ENCODE results near the gene POFUT1. TPM values are rescaled to one million over a fixed set of nuclear protein-coding genes. Genes with fewer than 3 reads are reported as not detected.
"Not testable (repeated sequence)": the region's sequence is repeated elsewhere in the genome, so short reads cannot be mapped to it uniquely, and the experiment has no call there.

Gene POFUT1
- total RNA-seq, 2 experiments from 2014 or later, result 64.0 to 65.7 TPM

DNA sequence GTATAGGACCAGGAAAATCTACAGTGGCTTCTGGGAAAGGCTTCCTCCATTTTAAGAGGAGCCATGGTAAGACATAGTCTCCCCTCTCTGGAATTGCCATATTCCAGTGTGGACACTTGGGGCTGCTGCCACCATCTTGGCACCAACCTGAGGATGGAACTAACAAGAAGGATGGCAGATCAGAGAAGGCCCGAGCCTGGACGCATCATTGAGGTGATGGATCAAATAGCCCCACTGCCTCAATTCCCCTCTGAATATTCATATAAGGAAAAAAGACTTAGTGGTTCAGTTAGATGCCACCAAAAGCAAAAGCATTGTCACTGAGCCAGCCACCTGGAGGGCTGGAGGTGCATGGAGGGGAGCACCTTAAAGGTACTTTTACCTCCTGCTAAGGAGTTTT lies 26.1 kb upstream of the POFUT1 start:
- H3K4me1 Mint-ChIP-seq, result peaks cover 3% of the 10 kb centered on the region
- no peak overlapping the region for H3K27ac Mint-ChIP-seq
- no peaks in the 10 kb centered on the region for H3K9me3 Mint-ChIP-seq
- no peaks in the 10 kb centered on the region for H3K36me3 Mint-ChIP-seq
- no peak overlapping the region for H3K4me3 Mint-ChIP-seq
- no peaks in the 10 kb centered on the region for H3K27me3 Mint-ChIP-seq
- no peak for DNase-seq

DNA sequence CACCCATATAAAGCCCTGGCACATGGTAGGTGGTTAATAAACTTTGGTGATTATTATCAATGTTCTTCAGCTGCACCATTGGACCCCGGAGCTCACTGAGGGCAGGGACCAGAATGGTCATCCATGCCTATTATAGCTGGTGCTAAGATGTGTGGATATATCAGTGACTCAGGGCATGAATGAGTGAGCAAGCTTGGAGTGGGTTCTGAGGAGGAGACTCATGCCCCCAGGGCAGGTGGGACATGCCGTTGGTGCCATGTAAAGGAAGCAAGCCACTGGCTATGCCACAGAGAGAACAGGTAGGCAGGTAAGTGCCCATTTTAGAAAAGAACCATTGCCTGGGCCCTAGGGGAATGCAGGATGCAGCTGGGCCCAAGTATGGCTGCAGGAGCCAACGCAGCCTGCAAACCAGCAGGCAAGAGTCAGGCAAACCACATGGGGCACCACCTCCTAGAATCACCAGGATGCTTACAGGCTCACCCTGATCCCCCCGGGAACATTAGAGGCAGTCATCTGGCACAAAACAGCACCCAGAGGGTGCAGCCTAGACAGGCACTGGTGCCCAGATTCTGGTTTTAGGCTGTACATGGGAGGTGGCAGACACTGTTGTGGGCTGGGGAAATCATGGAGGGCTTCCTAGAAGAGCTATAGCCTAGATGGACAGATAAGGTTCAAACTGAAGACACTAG lies 23.6 kb upstream of the POFUT1 start:
- no peaks in the 10 kb centered on the region for H3K27me3 Mint-ChIP-seq
- DNase-seq, result no peak
- no peak overlapping the region for H3K27ac Mint-ChIP-seq
- no peaks in the 10 kb centered on the region for H3K9me3 Mint-ChIP-seq
- peaks cover 5% of the 10 kb centered on the region for H3K4me1 Mint-ChIP-seq
- H3K4me3 Mint-ChIP-seq, result no peak overlapping the region
- no peaks in the 10 kb centered on the region for H3K36me3 Mint-ChIP-seq

DNA sequence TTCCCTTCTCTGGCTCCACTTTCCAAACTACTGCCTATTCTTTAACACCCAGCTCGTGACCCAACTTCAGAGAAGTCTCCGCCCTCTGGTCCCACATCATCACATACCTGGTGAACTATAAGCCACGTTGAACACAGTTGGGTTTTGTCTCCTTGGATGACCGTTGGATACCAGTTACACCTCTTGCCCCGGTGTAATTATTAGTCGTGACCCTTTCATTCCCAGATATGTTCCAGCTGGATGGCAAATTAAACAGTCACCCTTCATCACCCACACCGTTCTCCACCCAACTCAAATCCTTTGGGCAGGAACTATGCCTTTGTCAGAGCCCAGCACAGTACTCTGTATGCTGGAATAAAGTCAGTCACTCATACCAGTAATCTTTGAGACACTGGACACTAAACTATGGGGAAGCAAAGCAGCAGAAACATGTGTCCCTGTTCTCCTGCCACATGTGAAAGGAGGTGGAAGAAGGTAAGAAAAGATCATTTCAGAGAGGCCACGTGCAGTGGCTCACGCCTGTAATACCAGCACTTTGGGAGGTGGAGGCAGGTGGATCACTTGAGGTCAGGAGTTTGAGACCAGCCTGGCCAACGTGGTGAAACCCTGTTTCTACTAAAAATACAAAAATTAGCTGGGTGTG lies 22.6 kb upstream of the POFUT1 start:
- peaks cover 9% of the 10 kb centered on the region for H3K4me1 Mint-ChIP-seq
- no peaks in the 10 kb centered on the region for H3K27me3 Mint-ChIP-seq
- DNase-seq, result no peak
- no peak overlapping the region for H3K27ac Mint-ChIP-seq
- H3K9me3 Mint-ChIP-seq, result no peaks in the 10 kb centered on the region
- H3K36me3 Mint-ChIP-seq, result peaks cover 3% of the 10 kb centered on the region
- no peak overlapping the region for H3K4me3 Mint-ChIP-seq

DNA sequence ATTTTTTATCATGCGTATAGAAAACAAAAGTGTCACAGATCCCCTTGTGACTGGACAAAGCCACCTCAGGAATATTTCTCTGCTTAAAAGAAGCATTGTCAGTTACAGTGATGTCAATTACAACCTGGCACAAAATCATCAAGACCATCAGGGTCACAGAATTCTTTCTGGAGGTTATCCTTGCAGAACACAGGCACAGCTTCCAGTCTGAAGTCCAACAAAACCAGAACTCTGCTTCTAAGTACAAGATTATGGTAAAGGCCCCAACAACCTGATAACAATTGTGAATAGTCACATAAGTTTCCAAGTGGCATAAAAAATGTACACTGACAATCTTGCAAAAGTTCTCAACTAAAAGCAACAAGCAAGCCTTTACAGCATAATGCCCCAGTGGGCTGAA lies 21.2 kb upstream of the POFUT1 start:
- Mint-ChIP-seq H3K4me3 (no peak overlapping the region), H3K36me3 (peaks cover 8% of the 10 kb centered on the region), H3K27ac (no peak overlapping the region), H3K27me3 (no peaks in the 10 kb centered on the region), H3K4me1 (peaks cover 21% of the 10 kb centered on the region), H3K9me3 (no peaks in the 10 kb centered on the region)
- DNase-seq, result no peak

DNA sequence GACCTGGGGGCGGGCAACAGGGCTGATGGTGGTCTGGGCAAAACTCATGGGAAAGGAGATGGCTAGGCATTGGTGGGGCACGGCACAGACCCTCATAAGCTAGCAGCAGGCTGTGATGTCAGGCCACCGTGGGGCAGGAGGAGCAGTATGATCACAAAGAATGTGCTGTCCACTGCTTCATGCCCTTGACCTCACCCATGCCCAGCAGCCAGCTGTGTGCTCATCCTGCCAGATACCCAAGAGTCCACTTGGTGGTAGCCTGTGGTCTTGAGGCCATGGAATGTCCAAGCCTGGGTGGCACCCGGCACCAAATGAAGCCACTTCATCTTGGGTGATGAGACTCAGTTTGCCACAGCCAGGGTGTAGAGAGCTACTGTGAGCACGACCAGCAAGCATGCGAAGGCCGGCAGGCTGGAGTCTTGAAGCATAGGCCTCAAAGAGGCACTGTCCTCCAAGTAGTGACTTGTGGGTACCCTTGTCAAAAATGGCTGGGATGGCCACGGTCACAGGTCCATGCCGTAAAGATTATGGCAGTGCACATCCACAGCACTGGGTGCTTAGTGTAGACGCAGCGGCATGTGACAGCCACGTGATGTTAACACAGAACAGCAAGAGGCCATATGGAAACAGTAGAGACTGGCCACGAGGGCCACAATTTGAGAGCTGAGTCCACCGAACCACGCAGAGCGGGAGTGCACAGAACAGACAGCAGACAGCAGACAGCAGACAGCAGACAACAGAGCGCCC lies 19.1 kb upstream of the POFUT1 start:
- H3K36me3 Mint-ChIP-seq, result peaks cover 15% of the 10 kb centered on the region
- H3K27ac Mint-ChIP-seq, result no peak overlapping the region
- no peaks in the 10 kb centered on the region for H3K27me3 Mint-ChIP-seq

DNA sequence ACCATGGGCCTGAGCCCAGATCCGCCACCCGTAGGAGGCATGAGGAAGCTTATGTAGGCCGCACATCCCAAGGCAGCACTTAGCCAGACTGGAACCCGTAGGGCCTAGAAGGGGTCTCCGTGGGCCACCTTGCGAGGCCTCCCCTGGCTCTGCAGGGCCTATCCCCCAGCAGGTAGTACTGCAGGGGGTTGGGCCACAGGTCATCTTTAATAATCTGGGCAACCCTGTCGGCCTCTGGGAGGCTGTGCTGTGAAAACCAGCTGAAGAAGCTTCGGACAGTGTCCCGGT lies 18.6 kb upstream of the POFUT1 start:
- no peaks in the 10 kb centered on the region for H3K27me3 Mint-ChIP-seq

More for the DNA sequence above, 19.1 kb upstream of the POFUT1 start:
- Mint-ChIP-seq H3K4me3 (peak overlapping the region; percentile 36), H3K4me1 (peaks cover 30% of the 10 kb centered on the region), H3K9me3 (no peaks in the 10 kb centered on the region)
- DNase-seq, result no peak

DNA sequence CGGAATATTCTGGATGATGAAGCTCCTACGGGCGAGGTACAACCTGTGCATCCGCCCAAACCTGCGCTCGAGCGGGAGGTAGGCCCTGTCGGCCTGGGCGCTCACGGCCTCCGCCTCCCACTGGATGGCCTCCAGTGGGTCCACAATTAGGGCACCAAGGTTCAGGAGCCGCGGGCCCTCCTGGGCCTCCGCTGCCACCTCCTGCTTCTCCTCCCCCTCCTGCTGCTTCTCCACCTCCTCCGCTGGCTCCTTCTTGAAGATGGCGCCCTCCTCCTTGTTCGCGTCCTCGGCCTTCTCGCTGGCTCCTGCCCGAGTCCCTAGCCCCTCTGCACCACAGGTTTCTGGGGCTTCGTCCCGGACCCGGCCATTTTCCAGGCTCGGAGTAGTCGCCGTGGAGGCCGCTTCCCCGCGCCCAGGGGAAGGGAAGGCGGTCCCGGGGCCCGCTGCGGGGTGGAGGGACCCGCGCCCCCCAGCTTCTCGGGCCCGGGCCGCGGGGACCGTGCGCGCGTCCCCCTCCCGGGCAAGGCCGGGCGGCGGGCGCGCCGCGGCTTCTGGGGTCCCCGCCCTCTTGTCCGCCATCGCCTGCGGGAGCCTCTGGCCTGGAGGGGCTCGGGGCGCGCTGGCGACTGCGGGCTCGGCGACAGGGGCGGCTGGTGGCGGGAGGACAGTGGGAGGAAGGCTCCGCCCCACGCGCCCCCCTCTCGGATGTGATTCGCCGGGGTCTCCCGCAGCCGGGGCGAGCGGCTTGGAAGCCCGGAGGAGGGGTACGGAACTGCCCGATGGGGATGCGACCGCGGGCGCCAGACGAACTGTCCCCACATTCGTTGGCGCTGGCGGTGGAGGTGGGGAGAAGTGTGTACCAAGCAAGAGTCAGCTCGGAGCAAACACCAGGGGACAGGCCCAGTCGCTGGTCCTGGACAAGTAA lies 17.7 kb upstream of the POFUT1 start:
- peak; percentile 56 for DNase-seq
- Mint-ChIP-seq H3K9me3 (no peaks in the 10 kb centered on the region), H3K4me3 (peak overlapping the region; percentile 75), H3K27ac (peak overlapping the region; percentile 80), H3K27me3 (no peaks in the 10 kb centered on the region), H3K36me3 (peaks cover 25% of the 10 kb centered on the region), H3K4me1 (peaks cover 40% of the 10 kb centered on the region)

More for the DNA sequence above, 18.6 kb upstream of the POFUT1 start:
- Mint-ChIP-seq H3K4me3 (peak overlapping the region; percentile 75), H3K36me3 (peaks cover 20% of the 10 kb centered on the region), H3K27ac (no peak overlapping the region), H3K4me1 (peaks cover 34% of the 10 kb centered on the region), H3K9me3 (no peaks in the 10 kb centered on the region)
- DNase-seq, result no peak

DNA sequence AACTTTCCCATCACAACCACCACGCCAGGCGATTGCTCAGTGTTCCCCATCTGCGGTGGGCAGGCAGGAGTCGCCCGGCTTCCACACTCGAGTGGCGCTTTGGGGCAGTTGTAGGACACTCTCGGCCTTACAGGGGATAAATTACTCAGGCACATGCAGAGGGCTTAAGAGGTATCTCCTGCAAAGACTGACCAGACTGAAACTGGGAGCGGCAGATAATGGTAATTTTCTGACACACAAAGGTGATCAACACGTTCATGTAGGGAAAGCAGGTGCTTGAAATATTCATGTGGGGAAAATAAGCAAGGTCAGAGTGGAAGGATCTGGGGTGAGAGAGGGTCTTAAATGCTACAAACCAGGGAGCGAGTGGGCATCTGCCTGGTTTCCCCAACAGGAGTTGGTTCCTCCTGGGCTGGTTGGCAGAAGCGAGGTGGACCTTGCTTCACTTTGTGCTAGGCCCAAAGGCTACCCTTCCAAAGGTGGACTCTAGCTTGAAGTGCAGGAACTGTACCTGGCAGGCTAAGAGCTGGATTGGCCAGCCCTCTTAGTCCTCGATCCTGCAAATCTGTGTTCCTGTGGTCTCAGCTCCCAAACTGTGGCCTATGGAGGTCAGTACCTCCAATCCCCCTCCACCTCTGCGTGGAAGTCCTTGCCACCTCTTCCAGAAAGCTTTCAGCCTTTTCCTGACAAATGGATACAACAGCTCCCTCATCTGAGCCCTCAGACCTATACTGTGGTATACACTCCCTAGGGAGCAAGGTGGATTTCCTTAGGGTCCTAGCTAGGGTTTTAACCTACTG lies 16.9 kb upstream of the POFUT1 start:
- Mint-ChIP-seq H3K36me3 (peaks cover 33% of the 10 kb centered on the region), H3K27ac (peak overlapping the region; percentile 62), H3K27me3 (no peaks in the 10 kb centered on the region), H3K9me3 (no peaks in the 10 kb centered on the region), H3K4me1 (peaks cover 42% of the 10 kb centered on the region), H3K4me3 (peak overlapping the region; percentile 69)
- DNase-seq, result no peak

DNA sequence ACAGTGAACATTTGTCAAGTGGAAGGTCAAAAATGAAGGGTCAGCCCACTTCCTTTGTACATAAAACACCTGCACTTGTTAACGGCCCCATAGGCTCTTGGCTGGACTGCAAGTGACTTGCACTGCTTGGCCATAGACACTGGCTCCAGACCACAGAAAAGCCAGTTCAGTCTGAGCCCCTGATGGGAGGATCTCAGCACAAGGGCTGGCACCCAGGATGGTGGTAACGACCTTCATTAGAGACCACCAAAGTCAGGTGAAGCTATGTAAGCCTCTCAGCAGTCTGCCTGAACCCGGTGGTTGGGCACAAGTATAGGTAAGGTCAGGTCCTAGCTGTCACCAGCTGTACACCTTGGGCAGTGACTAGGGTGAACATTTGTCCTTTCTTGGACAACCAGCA lies 16.3 kb upstream of the POFUT1 start:
- Mint-ChIP-seq H3K4me1 (peaks cover 42% of the 10 kb centered on the region), H3K27me3 (no peaks in the 10 kb centered on the region), H3K27ac (peak overlapping the region; percentile 62), H3K36me3 (peaks cover 39% of the 10 kb centered on the region), H3K9me3 (no peaks in the 10 kb centered on the region), H3K4me3 (peak overlapping the region; percentile 69)
- DNase-seq, result no peak

DNA sequence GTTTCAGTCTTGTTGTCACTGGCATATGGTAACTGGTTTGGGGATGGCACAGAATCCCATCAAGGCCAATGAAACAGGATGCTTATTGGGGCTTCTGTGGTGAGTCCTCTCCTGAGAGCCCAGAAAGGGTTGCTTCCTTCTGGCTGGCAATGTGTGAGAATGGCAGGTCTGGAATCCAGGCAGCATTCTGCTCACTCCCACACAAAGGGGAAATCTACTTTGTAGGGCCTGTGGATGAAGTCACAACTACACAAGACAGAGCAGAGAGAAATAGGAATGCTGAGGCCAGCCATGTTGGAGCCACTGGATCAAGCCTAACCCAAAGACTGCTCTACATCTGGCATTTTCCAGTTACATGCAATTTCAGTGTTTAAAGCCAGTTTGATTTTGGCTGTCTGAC lies 15.8 kb upstream of the POFUT1 start:
- H3K27ac Mint-ChIP-seq, result peak overlapping the region; percentile 79
- no peak overlapping the region for H3K4me3 Mint-ChIP-seq
- no peak for DNase-seq
- no peaks in the 10 kb centered on the region for H3K27me3 Mint-ChIP-seq
- H3K9me3 Mint-ChIP-seq, result no peaks in the 10 kb centered on the region
- peaks cover 40% of the 10 kb centered on the region for H3K36me3 Mint-ChIP-seq
- peaks cover 42% of the 10 kb centered on the region for H3K4me1 Mint-ChIP-seq

DNA sequence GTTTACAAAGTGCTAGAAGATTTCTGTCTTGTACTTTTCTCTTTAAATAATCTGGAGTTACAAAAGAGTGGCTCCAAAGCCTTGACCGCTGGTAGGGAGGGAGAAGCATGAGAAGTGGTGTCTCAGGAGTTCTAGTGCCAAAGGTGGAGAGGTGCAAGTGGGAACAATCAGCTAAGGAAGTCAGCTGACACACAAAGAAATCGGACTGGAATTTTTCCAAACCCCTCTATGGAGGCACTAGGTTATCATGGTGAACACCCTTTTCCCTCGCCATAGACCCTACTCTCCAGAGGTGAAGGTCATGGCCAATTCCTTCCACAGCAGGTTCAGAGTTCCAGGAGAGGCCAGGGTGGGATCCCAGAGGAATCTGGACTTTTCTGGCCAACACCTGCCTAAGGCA lies 15.0 kb upstream of the POFUT1 start:
- Mint-ChIP-seq H3K27ac (no peak overlapping the region), H3K4me3 (no peak overlapping the region), H3K36me3 (peaks cover 49% of the 10 kb centered on the region), H3K9me3 (no peaks in the 10 kb centered on the region), H3K4me1 (peaks cover 44% of the 10 kb centered on the region), H3K27me3 (no peaks in the 10 kb centered on the region)
- DNase-seq, result no peak

DNA sequence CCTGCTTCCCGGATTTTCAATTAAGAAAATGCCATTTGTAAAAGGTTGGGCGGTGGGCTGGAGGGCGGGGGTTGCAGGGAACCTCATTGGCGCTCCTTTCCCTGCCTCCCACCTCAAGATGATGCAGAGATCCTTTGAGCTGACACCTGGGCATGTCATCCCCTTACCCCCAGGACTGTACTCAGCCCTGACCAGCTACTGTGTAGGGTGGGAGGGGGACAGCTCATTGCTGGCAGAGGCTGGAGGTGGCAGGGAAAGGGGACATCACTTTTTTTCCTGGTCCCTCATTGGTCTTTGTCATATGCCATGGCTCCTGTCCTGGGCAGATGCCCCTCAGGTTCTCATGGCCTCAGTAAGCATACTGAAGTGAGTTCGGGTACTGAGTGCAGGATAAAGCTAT lies 14.3 kb upstream of the POFUT1 start:
- H3K27ac Mint-ChIP-seq, result peak overlapping the region; percentile 6
- DNase-seq, H3K27me3 Mint-ChIP-seq, H3K4me3 Mint-ChIP-seq, H3K9me3 Mint-ChIP-seq: not testable (repeated sequence)
- H3K36me3 Mint-ChIP-seq, result peaks cover 51% of the 10 kb centered on the region
- H3K4me1 Mint-ChIP-seq, result peaks cover 45% of the 10 kb centered on the region

DNA sequence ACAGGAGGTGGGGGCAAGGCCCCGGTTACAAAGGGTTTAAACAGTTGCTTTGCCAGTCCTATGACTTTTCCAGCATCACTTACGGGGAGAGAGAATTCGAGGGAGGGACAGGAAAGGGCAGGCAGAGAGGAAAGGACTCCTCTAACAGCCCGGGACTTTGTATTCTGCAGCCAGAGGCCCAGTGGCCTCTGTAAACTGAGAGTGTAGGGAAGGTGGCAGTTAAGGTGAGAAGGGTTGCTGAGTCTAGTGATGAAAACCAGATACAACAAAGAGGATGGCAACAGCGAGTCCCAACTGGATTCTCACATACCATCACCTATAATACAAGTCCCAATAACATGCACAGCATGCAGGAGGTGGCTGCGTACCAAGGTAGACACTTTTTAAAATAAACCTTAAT lies 13.7 kb upstream of the POFUT1 start:
- no peak for DNase-seq
- H3K27ac Mint-ChIP-seq, result peak overlapping the region; percentile 38
- peaks cover 55% of the 10 kb centered on the region for H3K36me3 Mint-ChIP-seq
- H3K27me3 Mint-ChIP-seq, result no peaks in the 10 kb centered on the region
- no peak overlapping the region for H3K4me3 Mint-ChIP-seq
- H3K4me1 Mint-ChIP-seq, result peaks cover 47% of the 10 kb centered on the region
- no peaks in the 10 kb centered on the region for H3K9me3 Mint-ChIP-seq

DNA sequence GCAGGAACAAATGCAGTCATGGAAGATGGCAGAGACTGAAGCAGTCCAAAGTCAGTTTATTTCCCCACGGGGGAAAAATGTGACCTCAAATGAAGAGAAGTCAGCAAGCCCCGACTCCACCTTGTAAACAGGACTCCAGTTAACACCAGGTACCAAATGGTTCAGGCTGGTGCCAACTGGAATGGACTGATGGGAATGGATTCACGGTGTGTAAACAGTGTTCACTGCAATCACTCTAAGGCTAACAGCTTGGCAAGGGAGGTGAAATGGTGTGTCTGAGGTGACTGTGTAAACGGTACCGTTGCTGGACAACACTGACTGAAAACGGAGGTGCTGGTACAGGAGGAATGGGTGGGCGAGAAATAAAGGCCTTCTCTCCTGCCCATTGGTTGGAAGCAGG lies 12.1 kb upstream of the POFUT1 start:
- Mint-ChIP-seq H3K36me3 (peaks cover 58% of the 10 kb centered on the region), H3K9me3 (no peaks in the 10 kb centered on the region), H3K4me3 (no peak overlapping the region), H3K27ac (peak overlapping the region; percentile 49), H3K4me1 (peaks cover 53% of the 10 kb centered on the region), H3K27me3 (no peaks in the 10 kb centered on the region)
- DNase-seq, result no peak

Data from activated naive CD8-positive, alpha-beta T cell treated with anti-CD3 and anti-CD28 coated beads for 36 hours (primary cell).